ENCODE data around the gene SERPINE2.

- TF ChIP-seq POLR2A (IDR thresholded peaks at IDR 0.05; ENCODE audit: low read depth, low read length): no peak
- no peak for TF ChIP-seq TAF1 (IDR thresholded peaks at IDR 0.05; ENCODE audit: borderline replicate concordance, low read depth, low read length)
- no peak for TF ChIP-seq POLR2AphosphoS5 (IDR thresholded peaks at IDR 0.05; ENCODE audit: low read depth, low read length)
Measured at GRCh38 chr2:223934870-223935269, 104.2 kb downstream of the SERPINE2 start.
